ENCODE results near the gene ZNF688. TPM values are rescaled to one million over a fixed set of nuclear protein-coding genes. Genes with fewer than 3 reads are reported as not detected.

Gene ZNF688
- total and polyA plus RNA-seq, 2 experiments from 2014 or later, result 4.0 to 4.4 TPM

GRCh38 chr16:30620169-30620568, 48.7 kb upstream of the ZNF688 start (continued):
- no peak for TF ChIP-seq ZNF331 (CRISPR knock-in tag; IDR thresholded peaks at IDR 0.05; ENCODE audit: low read depth)
- TF ChIP-seq ZNF114 (CRISPR knock-in tag; IDR thresholded peaks at IDR 0.05), result no peak
- TF ChIP-seq STAT1 (IDR thresholded peaks at IDR 0.05; ENCODE audit: unreplicated experiment), result no peak
- TF ChIP-seq JUNB (IDR thresholded peaks at IDR 0.05; ENCODE audit: unreplicated experiment), result no peak

- peaks cover 4% of the 10 kb centered on the region for H3K27me3 Mint-ChIP-seq (ENCODE audit: insufficient read depth, low read depth, poor library complexity)
- Histone ChIP-seq H4K20me1 (replicated peaks; ENCODE audit: insufficient read depth) (no peaks in the 10 kb centered on the region), H2AFZ (no peak overlapping the region), H3K4me3 (no peak overlapping the region), H3K4me1 (ENCODE audit: insufficient read depth) (no peaks in the 10 kb centered on the region), H3F3A (replicated peaks; ENCODE audit: low read depth) (no peaks in the 10 kb centered on the region), H3K9me2 (ENCODE audit: insufficient read depth) (no peaks in the 10 kb centered on the region), H3K4me2 (no peak overlapping the region), H3K36me3 (ENCODE audit: insufficient read depth) (no peaks in the 10 kb centered on the region), H3K27ac (ENCODE audit: low read depth) (no peak overlapping the region), H3K79me2 (replicated peaks; ENCODE audit: insufficient read depth) (no peaks in the 10 kb centered on the region), H3K27me3 (ENCODE audit: insufficient read depth) (no peaks in the 10 kb centered on the region)
- ATAC-seq, result no peak
- DNase-seq (ENCODE audit: low spot score), result no peak
- H3K4me3 Mint-ChIP-seq, result no peak overlapping the region
- no peak overlapping the region for H3K27ac Mint-ChIP-seq
- peaks cover 12% of the 10 kb centered on the region; the same call in 2 of the 3 replicates for H3K4me1 Mint-ChIP-seq
- peaks cover 2% of the 10 kb centered on the region; the same call in 1 of the 3 replicates for H3K9me3 Mint-ChIP-seq
- no peaks in the 10 kb centered on the region for H3K36me3 Mint-ChIP-seq (ENCODE audit: low read depth)
- TF ChIP-seq CTCF (conservative IDR thresholded peaks at IDR 0.05; ENCODE audit: low read depth in 2 of 2) (no peak), ZNF114 (CRISPR knock-in tag; IDR thresholded peaks at IDR 0.05) (no peak), EZH2phosphoT487 (IDR thresholded peaks at IDR 0.05; ENCODE audit: unreplicated experiment) (no peak), NANOG (IDR thresholded peaks at IDR 0.05; ENCODE audit: borderline replicate concordance) (no peak), ZNF462 (CRISPR knock-in tag; IDR thresholded peaks at IDR 0.05) (no peak), ETS1 (IDR thresholded peaks at IDR 0.05) (no peak), REST (IDR thresholded peaks at IDR 0.05; ENCODE audit: unreplicated experiment) (no peak), ZNF331 (CRISPR knock-in tag; IDR thresholded peaks at IDR 0.05; ENCODE audit: low read depth) (no peak), EZH2 (IDR thresholded peaks at IDR 0.05; ENCODE audit: low read depth, unreplicated experiment) (no peak), POLR2AphosphoS5 (IDR thresholded peaks at IDR 0.05; ENCODE audit: low read depth) (no peak)
These were observed 48.1 kb upstream of the ZNF688 start for GRCh38 chr16:30619638-30620037.

Data from GM23338 (cell line).